ENCODE measurements around the gene APP.

DNA sequence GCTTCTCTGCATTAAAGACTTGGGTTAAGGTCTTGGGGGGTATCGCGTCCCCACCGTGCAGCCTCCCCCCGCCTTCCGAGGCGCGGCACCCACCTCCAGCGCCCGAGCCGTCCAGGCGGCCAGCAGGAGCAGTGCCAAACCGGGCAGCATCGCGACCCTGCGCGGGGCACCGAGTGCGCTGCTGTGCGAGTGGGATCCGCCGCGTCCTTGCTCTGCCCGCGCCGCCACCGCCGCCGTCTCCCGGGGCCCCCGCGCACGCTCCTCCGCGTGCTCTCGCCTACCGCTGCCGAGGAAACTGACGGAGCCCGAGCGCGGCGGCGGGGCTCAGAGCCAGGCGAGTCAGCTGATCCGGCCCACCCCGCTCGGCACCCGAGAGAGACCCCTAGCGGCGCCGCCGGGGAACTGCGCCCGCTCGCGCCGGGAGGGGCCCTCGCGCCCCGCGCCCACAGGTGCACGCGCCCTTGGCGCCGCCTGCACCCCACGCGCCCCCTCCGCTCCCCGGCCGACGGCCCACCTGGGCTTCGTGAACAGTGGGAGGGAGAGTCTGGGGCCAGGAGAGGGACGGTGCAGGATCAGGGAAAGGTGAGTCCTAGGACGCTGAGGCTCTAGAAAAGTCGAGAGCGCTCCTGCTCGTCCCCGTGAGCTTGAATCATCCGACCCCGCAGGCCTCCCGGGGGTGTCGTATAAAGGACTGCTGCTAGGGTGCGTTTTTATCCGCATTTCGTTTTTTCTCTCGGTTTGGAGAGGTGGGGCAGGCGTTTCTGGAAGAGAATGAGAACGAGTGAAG lies at the start of gene APP:
- TF ChIP-seq, protein P1, sequence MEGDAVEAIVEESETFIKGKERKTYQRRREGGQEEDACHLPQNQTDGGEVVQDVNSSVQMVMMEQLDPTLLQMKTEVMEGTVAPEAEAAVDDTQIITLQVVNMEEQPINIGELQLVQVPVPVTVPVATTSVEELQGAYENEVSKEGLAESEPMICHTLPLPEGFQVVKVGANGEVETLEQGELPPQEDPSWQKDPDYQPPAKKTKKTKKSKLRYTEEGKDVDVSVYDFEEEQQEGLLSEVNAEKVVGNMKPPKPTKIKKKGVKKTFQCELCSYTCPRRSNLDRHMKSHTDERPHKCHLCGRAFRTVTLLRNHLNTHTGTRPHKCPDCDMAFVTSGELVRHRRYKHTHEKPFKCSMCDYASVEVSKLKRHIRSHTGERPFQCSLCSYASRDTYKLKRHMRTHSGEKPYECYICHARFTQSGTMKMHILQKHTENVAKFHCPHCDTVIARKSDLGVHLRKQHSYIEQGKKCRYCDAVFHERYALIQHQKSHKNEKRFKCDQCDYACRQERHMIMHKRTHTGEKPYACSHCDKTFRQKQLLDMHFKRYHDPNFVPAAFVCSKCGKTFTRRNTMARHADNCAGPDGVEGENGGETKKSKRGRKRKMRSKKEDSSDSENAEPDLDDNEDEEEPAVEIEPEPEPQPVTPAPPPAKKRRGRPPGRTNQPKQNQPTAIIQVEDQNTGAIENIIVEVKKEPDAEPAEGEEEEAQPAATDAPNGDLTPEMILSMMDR (conservative IDR thresholded peaks at IDR 0.05; ENCODE audit: low read depth, low read length), result peak; percentile 69
- no peak for TF ChIP-seq EZH2 (IDR thresholded peaks at IDR 0.05; ENCODE audit: borderline replicate concordance, low read depth, low read length, poor library complexity, severe bottlenecking)

All from A673 (cell line).